GM19372 (cell line): ENCODE measurements around the gene EXOC2.

Experiments used
- ATAC-seq: cut with Tn5 transposase; IDR thresholded peaks from one replicate; pipeline ENCODE4 v1.9.1; 2021; ENCODE audit warnings: mild to moderate bottlenecking, low read depth, moderate library complexity; ENCODE audit not compliant: unreplicated experiment

Gene EXOC2

DNA sequence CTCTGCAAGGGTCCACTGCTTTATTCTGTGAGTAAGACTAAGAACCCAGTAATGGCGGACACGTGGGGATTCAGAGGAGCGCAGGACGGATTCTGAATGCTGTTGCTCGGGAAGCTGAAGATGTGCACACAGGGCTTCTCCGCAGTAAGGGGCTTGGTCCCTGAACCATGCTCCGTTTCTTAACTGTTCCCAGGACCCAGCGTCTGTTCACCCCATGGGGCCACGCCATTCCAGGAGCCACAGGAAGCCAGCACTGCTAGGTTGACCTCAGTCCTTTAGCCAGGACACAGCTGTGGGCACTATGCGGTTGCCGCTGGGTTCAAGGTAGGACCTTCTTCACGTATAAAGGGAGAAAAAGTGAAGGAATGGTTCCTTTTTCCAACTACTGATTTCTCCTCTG, 241.6 kb downstream of the EXOC2 start:
- ATAC-seq, result no peak

DNA sequence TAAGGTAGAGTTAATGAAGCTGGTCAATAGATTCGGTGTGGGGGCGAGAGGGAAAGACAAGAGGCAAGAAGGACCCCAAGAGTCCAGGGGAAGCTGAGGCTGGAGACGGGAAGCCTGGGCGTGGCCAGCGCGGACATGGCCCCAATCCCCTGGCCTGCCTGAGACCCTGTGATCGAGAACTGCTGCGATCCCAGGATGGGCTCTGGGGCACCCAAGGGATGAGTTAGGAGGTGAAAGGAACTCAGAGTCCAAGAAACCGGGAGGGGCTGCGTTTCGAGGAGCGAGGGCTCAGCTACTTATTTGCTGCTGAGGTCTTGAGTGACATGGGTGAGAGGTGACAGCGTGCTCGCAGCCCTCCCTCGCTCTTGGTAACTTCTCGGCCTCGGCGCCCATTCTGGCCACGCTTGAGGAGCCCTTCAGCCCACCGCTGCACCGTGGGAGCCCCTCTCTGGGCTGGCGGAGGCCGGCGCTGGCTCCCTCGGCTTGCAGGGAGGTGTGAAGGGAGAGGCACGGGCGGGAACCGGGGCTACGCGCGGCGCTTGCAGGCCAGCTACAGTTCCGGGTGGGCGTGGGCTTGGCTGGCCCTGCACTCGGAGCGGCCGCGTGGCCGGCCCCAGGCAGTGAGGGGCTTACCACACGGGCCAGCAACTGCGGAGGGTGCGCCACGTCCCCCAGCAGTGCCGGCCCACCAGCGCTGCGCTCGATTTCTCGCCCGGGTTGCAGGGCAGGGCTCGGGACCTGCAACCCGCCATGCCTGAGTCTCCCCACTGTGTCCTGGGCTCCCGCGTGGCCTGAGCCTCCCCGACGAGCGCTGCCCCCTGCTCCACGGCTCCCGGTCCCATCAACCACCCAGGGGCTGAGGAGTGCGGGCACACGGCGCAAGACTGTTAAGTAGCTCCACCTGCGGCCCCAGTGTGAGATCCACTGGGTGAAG, 243.2 kb downstream of the EXOC2 start:
- no peak for ATAC-seq

DNA sequence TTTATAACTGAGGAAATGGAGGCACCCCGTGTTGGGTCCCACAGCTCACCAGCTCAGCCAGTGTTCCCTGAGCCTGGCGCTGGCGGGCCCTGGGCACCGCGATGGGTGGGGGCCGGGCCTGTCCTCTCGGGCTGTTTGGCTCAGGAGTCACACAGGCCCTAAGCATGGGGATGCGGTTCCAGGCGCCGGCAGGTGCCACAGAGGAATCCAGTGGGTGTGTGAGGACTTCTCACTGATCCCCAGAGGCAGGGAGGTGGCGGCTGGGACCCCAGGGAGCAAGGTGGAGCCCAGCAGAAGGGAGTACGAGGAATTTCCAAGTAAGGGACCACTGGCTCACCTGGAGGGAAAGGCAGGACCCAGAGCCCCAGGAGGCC, 243.9 kb downstream of the EXOC2 start:
- ATAC-seq, result no peak

DNA sequence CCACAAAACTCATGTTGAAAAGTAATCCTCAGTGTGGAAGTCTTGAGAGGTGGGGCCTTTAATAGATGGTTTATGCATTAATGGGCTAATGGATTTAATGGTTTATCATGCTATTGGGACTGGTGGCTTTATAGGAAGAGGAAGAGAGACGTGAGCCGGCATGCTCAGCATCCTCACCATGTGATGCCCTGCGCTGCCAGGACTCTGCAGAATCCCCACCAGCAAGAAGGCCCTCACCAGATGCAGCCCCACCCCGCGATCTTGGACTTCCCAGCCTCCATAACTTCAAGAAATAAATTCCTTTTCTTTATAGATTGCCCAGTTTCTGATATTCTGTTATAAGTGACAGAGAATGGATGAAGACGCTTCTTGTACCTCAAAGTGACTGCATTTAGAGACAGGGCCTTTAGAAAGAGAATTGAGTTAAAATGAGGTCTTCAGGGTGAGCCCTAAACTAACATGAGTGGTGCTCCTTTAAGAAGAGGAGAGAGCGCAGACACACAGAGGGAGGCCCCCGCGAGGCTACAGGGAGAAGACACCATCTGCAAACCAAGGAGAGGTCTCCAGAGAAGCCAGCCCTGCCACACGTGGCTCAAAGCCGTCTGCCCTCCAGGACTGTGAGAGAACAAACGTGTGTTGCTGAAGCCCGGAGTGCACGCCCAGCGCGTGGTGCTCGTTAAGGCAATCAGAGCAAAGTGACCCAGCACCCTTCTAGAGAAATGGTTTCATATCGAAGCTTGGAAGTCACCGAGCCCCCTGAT, 244.5 kb downstream of the EXOC2 start:
- ATAC-seq, result no peak

DNA sequence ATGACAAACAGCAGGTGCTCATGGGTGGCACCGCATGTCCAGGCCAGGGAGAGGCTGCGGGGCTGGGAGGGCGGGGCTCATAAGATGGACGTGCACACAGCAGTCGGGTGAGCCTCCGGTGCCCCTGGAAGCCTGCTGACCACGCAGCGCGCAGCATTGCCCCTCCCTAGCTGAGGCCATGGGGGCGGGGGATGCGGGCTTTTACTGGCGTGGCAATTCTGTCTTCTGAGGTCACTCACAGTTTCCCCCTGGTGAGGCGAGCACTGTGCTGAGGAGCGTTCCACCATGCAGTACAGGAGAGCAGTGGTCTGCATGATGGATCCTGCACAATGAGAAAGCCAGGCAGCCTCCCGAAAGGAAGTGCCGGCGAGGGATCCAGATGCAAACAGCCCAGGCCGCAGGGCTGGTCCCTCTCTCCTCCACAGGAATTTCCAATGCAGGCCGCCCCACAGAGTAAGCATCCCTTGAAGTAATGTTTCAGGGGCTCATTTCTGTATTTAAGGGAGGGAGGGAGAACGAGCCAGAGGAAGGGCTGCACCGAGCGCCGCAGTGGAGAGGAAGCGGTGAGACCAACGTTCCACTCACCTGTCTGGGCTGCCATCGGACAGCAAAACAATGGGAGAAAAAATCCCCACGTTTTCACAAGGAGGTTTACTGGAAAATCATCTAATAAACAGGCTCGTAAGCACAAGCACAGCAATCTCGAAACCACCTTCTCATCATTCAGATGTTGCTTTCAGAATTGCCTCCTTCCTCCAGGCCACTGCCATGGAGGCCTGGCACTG, 245.4 kb downstream of the EXOC2 start:
- no peak for ATAC-seq

DNA sequence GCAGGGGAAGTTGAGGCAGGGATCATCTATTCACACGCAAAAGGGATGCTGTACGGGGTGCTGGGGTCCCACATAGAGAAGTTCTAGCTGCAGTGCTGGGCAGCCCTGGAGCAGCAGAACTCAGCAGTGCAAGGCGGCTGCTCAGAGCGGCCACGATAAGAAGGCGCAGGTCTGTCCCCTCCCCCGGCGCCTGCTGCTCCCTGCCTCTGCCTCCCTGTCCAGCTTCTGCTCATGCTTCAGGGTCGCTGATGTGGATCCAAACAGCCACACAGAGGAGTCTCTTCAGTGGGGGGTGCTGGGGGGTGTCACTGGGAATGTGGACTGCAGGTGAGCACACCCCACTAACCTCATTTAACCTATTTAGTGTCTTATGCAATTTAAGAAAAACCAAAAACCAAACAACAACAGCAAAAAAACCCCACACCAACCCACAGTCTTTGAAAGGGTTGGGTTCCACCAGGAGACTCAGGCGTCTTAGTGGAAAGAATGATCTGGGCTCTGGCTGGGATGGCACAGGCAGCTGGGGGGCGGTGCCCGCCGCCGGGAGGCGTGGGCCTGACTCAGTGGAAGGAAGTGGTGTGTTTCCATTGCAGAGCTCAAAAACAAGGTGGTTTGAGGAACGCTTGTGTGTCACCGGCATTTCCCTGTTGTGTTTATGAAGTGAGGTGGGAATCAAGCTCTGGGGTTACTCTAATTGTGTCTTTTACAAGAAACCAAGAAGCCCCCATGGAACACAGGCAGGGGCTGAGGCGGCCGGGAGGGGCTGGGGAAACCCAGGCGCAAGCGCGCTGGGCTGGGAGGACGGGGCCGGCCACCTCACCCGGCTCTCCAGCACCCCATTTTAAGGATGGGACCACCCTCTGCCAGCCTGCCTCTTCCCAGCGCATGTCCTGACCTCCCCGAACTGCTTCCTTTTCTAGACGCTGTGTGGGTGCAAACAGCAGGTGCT, 246.2 kb downstream of the EXOC2 start:
- ATAC-seq, result no peak

DNA sequence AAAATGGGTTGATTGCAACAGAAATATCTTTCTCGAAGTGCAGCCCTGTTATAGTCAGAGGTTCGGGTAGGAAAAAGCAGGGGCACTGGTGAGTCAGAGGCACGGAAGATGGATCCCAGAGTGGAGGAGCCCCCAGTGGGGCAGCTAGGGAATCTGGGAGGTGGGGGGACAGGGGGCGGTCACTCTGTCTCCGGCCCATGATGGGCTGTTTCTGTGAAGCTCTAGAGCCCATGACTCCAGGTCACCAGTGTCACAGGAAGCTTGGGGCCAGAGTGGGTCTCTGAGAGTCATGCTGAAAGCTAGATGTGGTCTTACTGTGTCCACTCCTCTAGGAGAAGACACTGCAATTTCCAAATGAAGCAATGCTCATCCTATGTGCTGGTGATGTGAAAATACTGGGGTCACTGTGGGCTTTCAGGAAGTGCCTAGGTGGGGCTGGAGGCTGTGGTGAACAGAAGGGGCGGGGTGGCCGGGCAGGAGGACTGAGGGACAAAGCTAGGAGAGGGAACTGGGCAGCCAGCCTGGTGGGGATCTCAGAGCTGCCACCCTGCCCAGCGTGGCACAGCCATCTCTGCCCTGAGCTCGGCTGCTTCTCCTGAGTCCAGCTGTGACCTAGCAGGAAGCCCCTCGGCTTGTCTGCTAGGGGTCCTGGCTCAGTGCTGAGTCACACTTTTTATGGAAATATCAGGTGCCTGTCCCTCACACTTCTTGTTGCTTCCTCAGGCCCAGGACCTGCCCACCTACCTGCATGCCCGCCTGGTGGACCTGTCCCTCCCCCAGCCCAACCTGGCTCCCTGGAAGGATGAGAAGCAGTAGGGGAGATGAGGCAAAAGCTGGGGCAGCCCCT, 247.1 kb downstream of the EXOC2 start:
- ATAC-seq, result no peak

DNA sequence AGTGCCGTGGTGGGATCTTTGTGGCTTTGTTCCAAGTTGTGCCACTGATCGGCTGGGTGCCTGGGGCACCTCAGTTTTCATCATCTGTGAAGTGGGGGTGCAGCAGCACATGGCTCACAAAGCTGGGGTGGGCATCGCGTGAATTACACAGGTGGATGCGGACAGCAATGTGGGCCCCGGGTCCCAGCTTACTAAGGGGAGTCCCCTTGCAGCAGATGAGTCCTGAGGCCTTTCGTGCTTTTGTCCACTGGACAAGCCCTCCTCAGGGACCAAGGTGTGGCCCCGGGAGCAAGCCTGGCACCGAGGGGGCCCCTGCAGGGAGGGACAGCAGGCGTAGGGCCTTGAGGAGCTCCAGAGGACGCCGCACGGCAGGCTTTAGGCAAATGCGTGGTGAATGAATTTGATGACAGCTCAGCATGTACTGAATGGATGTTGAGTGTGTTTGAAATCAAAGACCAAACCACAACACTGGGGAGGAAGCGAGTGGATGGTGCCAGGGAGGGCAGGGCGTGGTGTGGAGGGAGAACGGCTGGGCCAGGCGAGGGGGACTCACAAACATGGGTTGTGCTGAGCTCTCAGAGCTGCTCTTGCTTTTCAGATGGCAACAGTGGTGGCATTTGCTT, 248.2 kb downstream of the EXOC2 start:
- ATAC-seq, result no peak

DNA sequence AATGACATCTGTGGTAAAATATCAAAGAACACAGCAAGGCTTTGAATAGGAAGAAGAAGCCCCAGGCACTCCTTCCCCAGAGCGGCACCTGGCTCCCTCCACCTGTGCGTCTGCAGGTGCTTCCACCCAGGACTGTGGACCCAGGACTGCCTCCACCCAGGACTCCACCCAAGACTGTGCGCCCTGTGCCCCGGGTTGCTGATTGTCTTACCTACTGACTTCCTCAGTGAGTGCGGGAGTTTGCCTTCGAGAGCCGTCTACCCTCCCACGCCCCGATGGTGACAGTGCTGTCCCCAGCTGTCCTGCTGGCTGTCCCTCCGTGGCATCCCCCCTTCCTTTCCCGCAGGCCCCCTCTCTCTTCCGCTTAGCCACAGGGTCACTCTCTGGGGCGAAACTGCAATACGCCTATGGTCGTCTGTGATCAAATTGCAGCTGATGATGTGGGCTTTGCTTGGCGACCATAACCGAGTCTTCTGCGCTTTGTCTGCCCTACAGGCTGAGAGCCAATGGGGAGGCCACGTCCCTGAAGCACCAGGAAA, 249.2 kb downstream of the EXOC2 start:
- no peak for ATAC-seq

DNA sequence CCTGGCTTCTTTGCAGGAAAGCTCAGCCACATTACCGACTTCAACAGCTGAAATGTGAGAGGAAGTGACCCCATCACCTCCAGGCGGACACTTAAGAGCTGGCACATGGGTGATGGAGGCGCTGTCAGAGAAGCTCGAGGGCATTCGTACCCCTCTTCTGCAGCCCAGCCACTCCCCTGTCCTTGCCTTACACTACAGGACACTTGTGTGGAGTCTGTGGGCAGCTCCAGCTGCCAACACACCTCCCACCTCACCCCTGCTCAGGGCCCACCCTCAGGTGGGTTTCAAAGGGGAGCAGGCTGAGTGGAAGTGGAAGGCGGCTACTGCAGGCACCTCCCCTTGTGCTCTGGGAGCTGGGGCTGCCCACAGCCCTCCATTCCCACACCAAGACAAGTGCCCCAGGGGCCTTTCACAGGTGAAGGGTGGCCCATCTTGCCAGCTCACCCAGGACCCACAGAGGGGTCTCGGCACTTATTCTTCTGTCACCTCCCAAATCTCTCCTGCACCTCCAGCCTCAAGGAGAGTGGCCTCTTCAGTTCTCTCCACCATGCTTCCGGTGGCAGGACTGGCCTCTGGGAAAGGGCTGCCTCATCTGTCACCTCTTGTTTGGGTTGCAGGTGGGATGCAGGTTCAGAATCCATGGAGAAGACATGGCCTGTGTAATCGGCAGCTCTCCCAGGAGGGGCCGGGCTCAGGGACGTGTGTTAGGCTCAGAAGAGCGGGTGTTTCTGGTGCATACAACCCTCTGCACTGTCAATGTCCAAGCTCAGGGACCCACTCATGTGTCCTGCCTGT, 251.6 kb downstream of the EXOC2 start:
- no peak for ATAC-seq

DNA sequence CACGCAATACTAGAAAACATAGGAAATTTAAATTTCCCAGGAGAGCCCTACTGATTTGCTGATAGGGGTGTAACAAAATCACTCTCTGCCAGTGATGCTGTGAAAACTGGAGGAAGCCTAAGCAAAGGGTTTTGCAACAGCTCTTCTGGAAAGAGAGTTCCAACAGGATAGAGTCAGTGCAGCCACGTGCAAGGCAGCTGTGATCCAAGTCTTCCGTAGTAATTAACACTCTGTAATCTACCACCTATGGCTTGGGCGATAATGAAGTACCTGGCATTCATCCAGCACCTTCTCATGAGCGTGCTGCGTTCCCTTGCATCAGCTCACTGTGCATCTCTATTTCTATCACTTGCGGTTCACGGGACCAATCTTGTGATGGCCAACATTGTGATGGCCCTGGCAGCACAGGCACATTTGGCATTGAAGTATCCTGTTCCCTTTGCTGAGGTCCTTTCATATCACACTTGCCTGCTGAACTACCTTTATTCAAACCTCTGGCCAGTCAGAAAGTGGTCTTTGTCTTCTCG, 253.2 kb downstream of the EXOC2 start:
- ATAC-seq, result no peak

DNA sequence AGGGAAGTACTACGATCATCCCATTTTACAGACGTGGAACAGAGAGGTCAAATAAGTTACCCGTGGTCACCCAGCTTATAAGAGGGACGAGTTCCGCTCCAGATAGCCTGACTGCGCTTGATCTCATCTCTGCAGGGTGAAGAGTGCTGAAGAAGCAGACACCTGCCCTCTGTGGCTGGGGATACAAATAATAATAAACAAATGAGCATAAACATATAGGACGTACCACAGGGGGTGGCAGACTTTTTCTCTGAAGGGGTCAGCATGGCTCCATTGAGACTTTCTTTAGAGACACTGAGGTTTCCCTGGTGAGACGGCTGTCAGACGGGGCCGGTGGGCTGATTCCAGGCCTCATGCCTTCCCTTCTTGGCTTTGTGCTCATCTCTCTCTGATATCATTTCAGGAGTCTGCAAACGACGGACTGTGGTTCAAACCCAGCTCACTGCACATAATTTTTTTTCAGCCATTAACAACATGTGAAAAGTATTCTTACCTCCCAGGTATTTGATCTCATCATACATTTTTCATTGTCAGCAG, 254.2 kb downstream of the EXOC2 start:
- no peak for ATAC-seq

DNA sequence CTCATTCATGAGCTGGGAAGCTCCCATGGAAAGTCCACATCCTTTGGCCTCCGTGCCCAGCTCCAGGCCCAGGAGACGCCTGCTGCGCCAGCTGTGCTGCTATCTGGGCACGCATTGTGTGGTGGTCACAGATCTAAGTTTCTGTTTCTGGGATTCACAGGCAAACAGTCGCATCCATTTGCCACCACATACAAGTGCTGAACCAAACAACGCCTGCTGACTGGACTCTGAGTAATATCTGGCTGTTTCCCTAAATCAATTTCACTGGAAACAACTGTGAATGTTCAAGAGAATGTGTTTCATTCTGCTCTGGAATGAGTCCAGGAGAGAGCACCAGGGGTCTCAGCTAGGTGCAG, 255.9 kb downstream of the EXOC2 start:
- no peak for ATAC-seq

DNA sequence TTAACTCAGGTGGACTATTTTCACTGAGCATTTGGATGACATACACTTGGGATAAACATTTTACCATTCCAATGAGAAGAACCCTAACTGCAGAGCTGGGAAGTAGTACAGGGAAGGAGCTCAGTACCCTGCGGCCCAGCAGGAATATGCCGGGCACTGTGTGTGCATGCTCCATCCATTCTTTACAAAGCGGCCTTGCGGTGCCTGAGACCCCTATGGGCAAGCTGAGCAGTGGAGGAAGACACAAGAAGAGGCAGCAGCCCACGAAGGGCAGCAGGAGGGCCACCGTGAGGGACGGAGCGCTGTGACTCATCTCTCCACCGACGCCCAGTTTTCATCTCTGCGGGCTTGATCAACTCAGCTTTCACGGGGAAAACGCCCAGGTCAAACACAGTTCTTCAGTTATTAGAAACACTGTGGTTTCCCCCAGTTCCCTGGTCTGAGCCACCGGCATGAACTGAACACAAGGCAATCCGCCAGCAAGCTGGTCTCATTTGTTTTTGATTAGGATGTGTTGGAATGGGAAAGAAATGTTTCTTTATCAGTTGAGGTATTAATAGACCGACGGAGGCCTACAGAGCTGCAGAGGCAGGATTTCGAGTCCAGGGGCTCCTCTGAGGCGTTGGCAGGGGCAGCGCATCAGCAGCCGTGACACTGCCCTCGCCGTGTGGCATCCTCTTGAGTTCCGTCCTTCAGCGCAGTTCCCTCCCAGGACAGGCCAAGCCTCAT, 256.5 kb downstream of the EXOC2 start:
- no peak for ATAC-seq

DNA sequence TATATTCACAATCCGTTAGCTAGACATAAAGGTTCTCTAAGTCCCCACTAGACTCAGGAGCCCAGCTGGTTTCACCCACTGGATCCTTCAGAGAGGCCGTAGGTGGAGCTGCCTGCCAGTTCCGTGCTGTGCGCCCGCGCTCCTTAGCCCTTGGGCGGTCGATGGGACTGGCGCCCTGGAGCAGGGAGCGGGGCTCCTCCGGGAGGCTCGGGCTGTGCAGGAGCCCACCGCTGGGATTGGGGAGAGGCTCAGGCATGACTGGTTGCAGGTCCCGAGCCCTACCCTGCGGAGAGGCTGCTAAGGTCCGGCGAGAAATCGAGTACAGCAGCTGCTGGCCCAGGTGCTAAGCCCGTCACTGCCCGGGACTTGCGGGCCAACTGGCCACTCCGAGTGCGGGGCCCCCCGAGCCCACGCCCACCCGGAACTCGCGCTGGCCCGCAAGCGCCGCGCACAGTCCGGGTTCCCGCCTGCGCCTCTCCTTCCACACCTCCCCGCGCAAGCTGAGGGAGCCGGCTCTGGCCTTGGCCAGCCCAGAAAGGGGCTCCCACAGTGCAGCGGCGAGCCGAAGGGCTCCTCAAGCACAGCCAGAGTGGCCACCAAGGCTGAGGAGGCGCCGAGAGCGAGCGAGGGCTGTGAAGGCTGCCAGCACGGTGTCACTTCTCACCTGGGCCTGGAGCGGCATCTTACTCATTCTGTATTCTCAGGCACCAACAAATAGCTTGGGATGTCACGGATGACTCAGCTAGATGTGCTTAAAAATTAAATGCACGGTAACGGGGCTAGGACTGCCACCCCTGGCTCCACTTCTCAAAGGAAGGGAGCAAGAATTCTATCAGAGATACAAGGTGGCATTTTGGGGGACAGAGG, 257.3 kb downstream of the EXOC2 start:
- ATAC-seq, result no peak
